ENCODE results near the gene SYT11.

The SYT11 gene

GRCh38 chr1:155872527-155872926 lies 13.2 kb downstream of the SYT11 start:
- in situ Hi-C loops (cut with HindIII; ENCODE audit: low sequenced_read_pairs) = no loop called here
- H3K4me3 ChIP-seq (ENCODE audit: low read depth, low read length) = no peak overlapping the region
- no peak for TF ChIP-seq CTCF (IDR thresholded peaks at IDR 0.05; ENCODE audit: low read depth, low read length)
- DNase-seq (ENCODE audit: low read depth, low spot score) = no peak

GRCh38 chr1:155873860-155874259 lies 14.5 kb downstream of the SYT11 start:
- in situ Hi-C loops (cut with HindIII; ENCODE audit: low sequenced_read_pairs) = no loop called here
- no peak for TF ChIP-seq CTCF (IDR thresholded peaks at IDR 0.05; ENCODE audit: low read depth, low read length)
- DNase-seq (ENCODE audit: low read depth, low spot score) = peak; percentile 86
- no peak overlapping the region for H3K4me3 ChIP-seq (ENCODE audit: low read depth, low read length)

DNA sequence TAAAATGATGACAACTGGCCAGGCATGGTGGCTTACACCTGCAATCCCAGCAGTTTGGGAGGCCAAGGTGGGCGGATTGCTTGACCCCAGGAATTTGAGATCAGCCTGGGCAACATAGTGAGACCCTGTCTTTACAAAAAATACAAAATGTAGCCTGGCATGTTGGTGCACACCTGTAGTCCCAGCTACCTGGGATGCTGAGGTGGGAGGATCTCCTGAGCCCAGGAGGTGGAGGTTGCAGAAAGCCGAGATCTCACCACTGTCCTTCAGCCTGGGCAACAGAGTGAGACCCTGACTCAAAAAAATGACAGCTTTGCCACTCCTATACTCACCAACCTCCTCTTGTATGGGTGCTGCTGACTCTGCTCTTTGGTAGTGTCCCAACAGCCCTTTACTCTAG lies 18.6 kb downstream of the SYT11 start:
- TF ChIP-seq CTCF (IDR thresholded peaks at IDR 0.05; ENCODE audit: low read depth, low read length) = no peak
- no peak overlapping the region for H3K4me3 ChIP-seq (ENCODE audit: low read depth, low read length)
- no peak for DNase-seq (ENCODE audit: low read depth, low spot score)
- in situ Hi-C loops (cut with HindIII; ENCODE audit: low sequenced_read_pairs) = no loop called here

DNA sequence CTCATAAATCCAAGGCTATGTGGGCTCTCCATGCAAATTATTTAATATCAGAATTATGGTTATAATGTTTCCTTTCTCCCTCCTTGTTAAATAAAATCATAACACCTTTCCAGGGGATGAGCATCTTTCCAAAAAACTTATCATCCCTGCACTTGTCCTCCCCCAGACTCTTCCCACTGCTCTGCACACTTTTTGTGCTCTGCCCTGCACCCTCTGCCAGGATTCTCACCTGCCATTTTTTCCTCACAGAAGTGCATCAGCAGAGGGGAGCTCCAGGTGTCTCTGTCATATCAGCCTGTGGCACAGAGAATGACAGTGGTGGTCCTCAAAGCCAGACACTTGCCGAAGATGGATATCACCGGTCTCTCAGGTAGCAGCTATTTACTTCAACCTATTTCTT lies 20.9 kb downstream of the SYT11 start:
- no peak for DNase-seq (ENCODE audit: low read depth, low spot score)
- in situ Hi-C loops (cut with HindIII; ENCODE audit: low sequenced_read_pairs) = no loop called here
- no peak for TF ChIP-seq CTCF (IDR thresholded peaks at IDR 0.05; ENCODE audit: low read depth, low read length)
- H3K4me3 ChIP-seq (ENCODE audit: low read depth, low read length) = no peak overlapping the region

DNA sequence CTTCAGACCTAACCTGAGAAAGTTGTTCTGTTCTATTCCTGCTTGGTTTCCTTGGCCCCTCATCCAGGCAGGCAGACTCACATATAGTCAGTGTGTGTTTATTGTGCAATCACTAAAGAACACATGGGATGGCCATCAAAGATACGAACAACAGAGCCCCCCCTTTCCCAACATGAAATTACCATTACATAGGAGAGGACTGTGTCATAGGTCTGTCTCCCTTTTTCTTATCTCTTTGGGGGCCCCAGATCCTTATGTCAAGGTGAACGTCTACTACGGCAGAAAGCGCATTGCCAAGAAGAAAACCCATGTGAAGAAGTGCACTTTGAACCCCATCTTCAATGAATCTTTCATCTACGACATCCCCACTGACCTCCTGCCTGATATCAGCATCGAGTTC lies 21.6 kb downstream of the SYT11 start:
- in situ Hi-C loops (cut with HindIII; ENCODE audit: low sequenced_read_pairs) = no loop called here
- no peak for DNase-seq (ENCODE audit: low read depth, low spot score)
- no peak overlapping the region for H3K4me3 ChIP-seq (ENCODE audit: low read depth, low read length)
- no peak for TF ChIP-seq CTCF (IDR thresholded peaks at IDR 0.05; ENCODE audit: low read depth, low read length)

DNA sequence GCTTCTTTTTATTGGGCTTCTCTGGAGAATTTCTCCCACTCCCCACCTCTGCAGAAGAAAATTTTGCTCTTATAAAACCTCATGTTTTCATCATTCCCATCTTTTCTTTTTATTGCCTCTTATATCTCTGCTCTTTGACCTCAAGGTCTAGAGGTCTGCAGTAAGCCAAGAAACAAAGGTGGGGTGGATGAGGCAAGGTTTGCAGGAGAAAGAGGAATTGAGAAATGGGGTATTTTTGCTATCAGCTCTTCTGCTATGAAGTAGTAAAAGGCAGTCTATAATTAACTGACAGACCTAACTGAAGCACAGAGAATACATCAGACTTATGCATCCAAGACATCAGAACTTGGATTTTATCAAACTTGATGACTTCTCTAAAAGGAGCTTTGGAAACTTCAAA lies 22.9 kb downstream of the SYT11 start:
- DNase-seq (ENCODE audit: low read depth, low spot score) = no peak
- H3K4me3 ChIP-seq (ENCODE audit: low read depth, low read length) = no peak overlapping the region
- no peak for TF ChIP-seq CTCF (IDR thresholded peaks at IDR 0.05; ENCODE audit: low read depth, low read length)
- in situ Hi-C loops (cut with HindIII; ENCODE audit: low sequenced_read_pairs) = no loop called here

DNA sequence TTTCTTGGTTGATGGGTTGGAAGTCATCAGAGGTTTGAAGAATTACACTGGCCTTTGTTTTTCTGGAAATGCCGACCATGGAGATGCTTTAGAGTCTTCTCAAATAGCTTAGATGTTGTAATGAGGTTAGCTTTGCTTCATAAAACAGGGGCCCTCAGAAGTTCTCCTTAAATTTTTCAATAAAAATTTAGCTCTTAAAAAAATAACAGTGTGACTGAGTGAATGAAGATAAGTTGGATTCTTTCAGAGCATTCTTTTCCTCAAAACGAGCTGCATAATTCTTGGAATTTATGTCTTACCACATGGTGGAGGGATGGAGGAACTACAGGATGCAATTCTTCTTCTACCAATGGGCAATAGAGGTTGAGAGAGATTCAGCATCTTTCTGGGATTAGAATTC lies 23.4 kb downstream of the SYT11 start:
- H3K4me3 ChIP-seq (ENCODE audit: low read depth, low read length) = no peak overlapping the region
- no peak for DNase-seq (ENCODE audit: low read depth, low spot score)
- in situ Hi-C loops (cut with HindIII; ENCODE audit: low sequenced_read_pairs) = no loop called here
- TF ChIP-seq CTCF (IDR thresholded peaks at IDR 0.05; ENCODE audit: low read depth, low read length) = no peak

Measured in astrocyte of the spinal cord (primary cell).